B cell (primary cell): ENCODE data around the gene MARK4. TPM values are rescaled to one million over a fixed set of nuclear protein-coding genes. Genes with fewer than 3 reads are reported as not detected.

Experiments used
- ATAC-seq: fragments of 200-7000 bp; cut with Tn5 transposase; one replicate; pipeline ENCODE4 v1.10.0; 2021; ENCODE audit warnings: low read depth, mild to moderate bottlenecking, moderate number of reproducible peaks, moderate library complexity
- CTCF ChIA-PET: fragments of 350-600 bp; sonication (Branson Sonifier 250); formaldehyde crosslinking; loops from one replicate; lab custom pipeline; 2021; ENCODE audit warnings: antibody characterized with exemption, inconsistent platforms; lab: Charles Lee
- POLR2A ChIA-PET: fragments of 350-600 bp; sonication (Branson Sonifier 250); formaldehyde crosslinking; loops from one replicate; lab custom pipeline; 2021; ENCODE audit warnings: antibody characterized with exemption; lab: Charles Lee
- DNase-seq: peaks from one replicate; pipeline ENCODE4 v3.0.0; 2013
- H2AFZ ChIP-seq: 2 replicates; pipeline ENCODE4 v1.6.1; 2012; ENCODE audit warnings: mild to moderate bottlenecking, low read depth, low read length; ENCODE audit not compliant: insufficient read depth, poor library complexity, severe bottlenecking
- H3K27ac ChIP-seq, 2 donors: 1 replicate in 1 of 2; 2 replicates in 1 of 2; pipeline ENCODE4 v1.5.1; 2012 to 2013; ENCODE audit warnings: low read length in 2 of 2, mild to moderate bottlenecking in 2 of 2, moderate library complexity in 1 of 2
- H3K27me3 ChIP-seq, 4 experiments: fragments of 200-600 bp in 1 of 4; sonication (generic) in 1 of 4; replicated peaks in 1 of 4; 1 replicate in 2 of 4; 2 replicates in 2 of 4; pipeline versions ENCODE4 v1.6.1 to v1.7.0; 2013 to 2016; ENCODE audit warnings: low read length in 3 of 4, mild to moderate bottlenecking in 2 of 4, mixed read lengths in 1 of 4, moderate library complexity in 1 of 4; ENCODE audit not compliant: insufficient read depth in 4 of 4, control insufficient read depth in 3 of 4; ENCODE audit errors: control extremely low read depth in 1 of 4
- H3K36me3 ChIP-seq, 2 experiments: replicated peaks in 1 of 2; 1 replicate in 1 of 2; 2 replicates in 1 of 2; pipeline versions ENCODE4 v1.6.1 to v1.7.1; 2013; ENCODE audit warnings: low read length in 1 of 2; ENCODE audit not compliant: insufficient read depth in 2 of 2, control insufficient read depth in 1 of 2; ENCODE audit errors: control extremely low read depth in 1 of 2, extremely low read depth in 1 of 2
- H3K4me1 ChIP-seq, 2 donors: fragments of 200-600 bp in 1 of 2; sonication (generic) in 1 of 2; 1 replicate in 1 of 2; 2 replicates in 1 of 2; pipeline versions ENCODE4 v1.5.1 to v1.6.1; 2013 to 2017; ENCODE audit warnings: low read length in 2 of 2; ENCODE audit not compliant: control insufficient read depth in 2 of 2, insufficient read depth in 2 of 2
- H3K4me2 ChIP-seq: replicated peaks from 2 replicates; pipeline ENCODE3; 2012; ENCODE audit warnings: mild to moderate bottlenecking, low read depth, low read length; ENCODE audit not compliant: poor library complexity, severe bottlenecking
- H3K4me3 ChIP-seq, 5 experiments: fragments of 200-600 bp in 1 of 5; sonication (generic) in 1 of 5; 1 replicate in 3 of 5; 2 replicates in 2 of 5; pipeline versions ENCODE4 v1.5.1 to v1.7.0; 2011 to 2016; ENCODE audit warnings: low read length in 4 of 5, mild to moderate bottlenecking in 4 of 5, low read depth in 2 of 5, control low read depth in 1 of 5, moderate library complexity in 1 of 5; ENCODE audit not compliant: insufficient read depth in 1 of 5; ENCODE audit errors: control extremely low read depth in 1 of 5, extremely low read depth in 1 of 5
- H3K79me2 ChIP-seq: fragments of 200-600 bp; sonication (generic); one replicate; pipeline ENCODE4 v1.6.0; 2016; ENCODE audit warnings: low read length; ENCODE audit not compliant: control insufficient read depth, insufficient read depth
- H3K9ac ChIP-seq: fragments of 200-600 bp; sonication (generic); 2 replicates; pipeline ENCODE4 v1.6.1; 2017; ENCODE audit warnings: mild to moderate bottlenecking, low read length, moderate library complexity
- H3K9me3 ChIP-seq, 3 donors: one replicate each; pipeline versions ENCODE4 v1.6.1 to v1.7.1; 2013; ENCODE audit warnings: low read length in 2 of 3; ENCODE audit not compliant: control insufficient read depth in 2 of 3, insufficient read depth in 1 of 3; ENCODE audit errors: control extremely low read depth in 1 of 3
- H4K20me1 ChIP-seq: 2 replicates; pipeline ENCODE4 v1.6.0; 2012; ENCODE audit warnings: mild to moderate bottlenecking, low read length; ENCODE audit not compliant: insufficient read depth, control insufficient read depth, poor library complexity, severe bottlenecking
- H3K27ac Mint-ChIP-seq: one replicate; pipeline ENCODE4 v1.8.0; 2021; ENCODE audit warnings: mixed read lengths
- H3K27me3 Mint-ChIP-seq: one replicate; pipeline ENCODE4 v1.8.0; 2021; ENCODE audit warnings: mixed read lengths
- H3K4me1 Mint-ChIP-seq: one replicate; pipeline ENCODE4 v1.8.0; 2021; ENCODE audit warnings: mixed read lengths
- H3K4me3 Mint-ChIP-seq: one replicate; pipeline ENCODE4 v1.8.0; 2021; ENCODE audit warnings: mixed read lengths
- H3K9me3 Mint-ChIP-seq: one replicate; pipeline ENCODE4 v1.8.0; 2022; ENCODE audit warnings: mixed read lengths; ENCODE audit not compliant: insufficient read depth
- CTCF ChIP-seq: fragments of 200-600 bp; IDR thresholded peaks from one replicate; pipeline ENCODE4 v1.8.0; 2022; ENCODE audit warnings: antibody characterized with exemption, mild to moderate bottlenecking
- EZH2 ChIP-seq: IDR thresholded peaks from 2 replicates; pipeline ENCODE4 v1.6.1; 2012; ENCODE audit warnings: borderline replicate concordance, low read depth, mild to moderate bottlenecking, moderate library complexity, low read length; ENCODE audit not compliant: insufficient read depth, poor library complexity, severe bottlenecking
- WGBS: methylation state at CpG from one replicate; pipeline ENCODE4 v1.1.5; 2013; ENCODE audit warnings: missing lambda C conversion rate; ENCODE audit not compliant: insufficient coverage; 5-methylcytosine and 5-hydroxymethylcytosine counted together
- intact Hi-C: fragments of 100-400 bp; cut with micrococcal nuclease; formaldehyde crosslinking; loops from one replicate; pipeline ENCODE4 v1.10.0; 2022
- polyA plus RNA-seq: library from polyadenylated mRNA; depleted of rRNA; stranded (reverse); fragments of >200 nt; gene quantifications from 2 replicates; pipeline ENCODE4 v1.2.3, GENCODE V29; 2012
- total RNA-seq, 2 donors: library from RNA; stranded (reverse); fragments of 120-200 nt in 1 of 2; gene quantifications; 1 replicate in 1 of 2; 2 replicates in 1 of 2; pipeline versions ENCODE4 v1.2.3 to v1.2.4, GENCODE V29; 2013 to 2022

Gene MARK4
- total and polyA plus RNA-seq, 2 donors (not counting 1 experiment from before 2014, with no cell fraction given), result 13.5 to 36.2 TPM

DNA sequence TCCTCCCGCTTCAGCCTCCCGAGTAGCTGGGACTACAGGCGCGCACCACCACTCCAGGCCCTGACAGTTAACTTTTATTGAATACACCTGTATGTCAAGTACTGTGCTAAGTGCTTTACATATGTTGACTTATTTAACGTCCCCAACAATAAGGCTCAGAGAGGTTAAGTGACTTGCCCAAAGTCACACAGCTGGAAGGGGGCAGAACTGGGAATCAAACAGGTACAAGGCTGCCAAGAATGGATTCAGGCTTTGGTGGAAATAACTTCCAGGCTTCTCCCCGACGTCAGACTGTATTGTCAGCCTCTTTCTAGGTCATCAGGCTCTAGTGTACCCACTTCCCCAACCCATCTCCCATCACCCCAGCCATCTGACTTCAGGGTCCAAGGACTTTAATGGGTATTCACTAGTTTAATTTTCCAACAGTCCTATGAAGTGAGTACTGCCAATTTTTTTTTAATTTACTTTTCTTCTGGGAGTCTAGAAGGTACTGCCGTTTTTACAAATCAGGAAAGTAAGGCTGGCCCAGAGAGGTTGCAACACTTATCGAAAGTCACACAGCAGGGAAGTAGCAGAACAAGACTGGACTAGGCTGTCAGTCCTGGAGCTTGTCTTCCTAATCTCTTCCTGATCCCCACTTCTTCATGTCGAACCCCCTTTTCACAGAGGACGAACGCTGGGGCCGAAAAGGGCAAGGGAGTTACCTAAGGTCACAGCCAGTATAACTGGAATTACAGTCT lies 76.5 kb downstream of the MARK4 start:
- no peak for DNase-seq
- no peak overlapping the region for H3K4me2 ChIP-seq
- no peak overlapping the region for H3K27ac ChIP-seq
- Mint-ChIP-seq H3K27ac (no peak overlapping the region), H3K4me1 (peaks cover 2% of the 10 kb centered on the region), H3K9me3 (no peaks in the 10 kb centered on the region), H3K27me3 (peaks cover 15% of the 10 kb centered on the region), H3K4me3 (no peak overlapping the region)
- no peaks in the 10 kb centered on the region for H3K9me3 ChIP-seq
- H3K9ac ChIP-seq, result no peak overlapping the region
- no peak overlapping the region for H2AFZ ChIP-seq
- intact Hi-C loops, result no loop called here
- CTCF ChIA-PET, result interaction anchor here (1.1 to 1.3 kb wide), 2 partner anchors 10 to 11 kb away, joined by 4 read pairs; no protein-coding TSS in a partner anchor
- TF ChIP-seq EZH2, result no peak
- no peak for TF ChIP-seq CTCF
- no peaks in the 10 kb centered on the region for H3K36me3 ChIP-seq
- peaks cover 0 to 4% of the 10 kb centered on the region in 2 donors for H3K4me1 ChIP-seq
- H3K4me3 ChIP-seq, result no peak overlapping the region
- 68% methylated on average over 7 of the region's 13 CpGs for WGBS
- peaks cover 0 to 19% (median 8%) of the 10 kb centered on the region in 4 experiments for H3K27me3 ChIP-seq
- POLR2A ChIA-PET, result interaction anchor here (0.8 kb wide), 1 partner anchor 8 kb away, joined by 3 read pairs; no protein-coding TSS in a partner anchor
- no peaks in the 10 kb centered on the region for H3K79me2 ChIP-seq
- no peaks in the 10 kb centered on the region for H4K20me1 ChIP-seq
- no peak for ATAC-seq

DNA sequence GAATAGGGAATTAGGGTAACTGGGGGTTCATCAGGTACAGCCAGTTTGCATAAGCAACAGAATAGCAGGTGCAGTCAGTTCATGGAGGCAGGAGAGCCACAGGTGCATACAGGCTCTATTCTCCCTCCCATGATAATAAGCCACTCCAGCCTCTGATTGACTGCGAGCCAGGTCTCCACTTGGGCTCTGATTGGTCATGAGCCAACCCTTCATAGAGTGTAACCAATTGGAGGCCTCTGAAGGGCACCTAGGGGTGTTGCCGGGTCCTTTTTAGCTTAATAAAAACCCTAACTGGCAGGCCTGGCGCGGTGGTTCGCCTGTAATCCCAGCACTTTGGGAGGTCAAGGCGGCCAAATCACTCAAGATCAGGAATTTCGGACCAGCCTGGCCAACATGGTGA lies 80.3 kb downstream of the MARK4 start:
- H3K27ac ChIP-seq, result no peak overlapping the region
- H4K20me1 ChIP-seq, result no peaks in the 10 kb centered on the region
- no peaks in the 10 kb centered on the region for H3K4me1 ChIP-seq
- DNase-seq (no peak), ATAC-seq (no peak)
- Mint-ChIP-seq H3K4me1 (peaks cover under 1% of the 10 kb centered on the region), H3K4me3 (no peak overlapping the region), H3K27ac (no peak overlapping the region), H3K27me3 (peaks cover 11% of the 10 kb centered on the region), H3K9me3 (no peaks in the 10 kb centered on the region)
- CTCF ChIA-PET, result no interaction called here
- no peak overlapping the region for H3K4me3 ChIP-seq
- WGBS, result 94% methylated on average over 6 of the region's 7 CpGs
- H3K36me3 ChIP-seq, result no peaks in the 10 kb centered on the region
- POLR2A ChIA-PET, result no interaction called here
- no peak overlapping the region for H3K4me2 ChIP-seq
- intact Hi-C loops, result loop anchor here (10.0 kb wide), 1 partner anchor 547 kb away; no protein-coding TSS in a partner anchor
- H3K9ac ChIP-seq, result no peak overlapping the region
- no peak for TF ChIP-seq EZH2
- TF ChIP-seq CTCF, result no peak
- no peaks in the 10 kb centered on the region for H3K79me2 ChIP-seq
- H2AFZ ChIP-seq, result no peak overlapping the region
- H3K27me3 ChIP-seq, result no peaks in the 10 kb centered on the region
- no peaks in the 10 kb centered on the region for H3K9me3 ChIP-seq
